A549 (cell line): ENCODE results near the gene SNAP25. TPM values are rescaled to one million over a fixed set of nuclear protein-coding genes. Genes with fewer than 3 reads are reported as not detected.
A peak's percentile ranks its signal among the peaks of the same experiment; 100 is the strongest.

Experiments
- ATAC-seq, 2 experiments: fragments of 200-7000 bp in 1 of 2; fragments of >200 bp in 1 of 2; cut with Nextera tagmentation in 1 of 2; cut with Tn5 transposase in 1 of 2; 3 replicates each; pipeline versions ENCODE4 v1.8.0 to v1.9.1; 2018 to 2020; ENCODE audit warnings: mild to moderate bottlenecking in 1 of 2, moderate library complexity in 1 of 2
- CTCF ChIA-PET: fragments of 300-600 bp; sonication (Branson Sonifier 250); formaldehyde crosslinking; extraction: SDS; loops from one replicate; lab custom pipeline; 2021; ENCODE audit warnings: antibody characterized with exemption, inconsistent platforms; lab: Yijun Ruan, JAX
- POLR2A ChIA-PET: fragments of 350-600 bp; formaldehyde crosslinking; extraction: SDS; loops from one replicate; lab custom pipeline; 2021; ENCODE audit warnings: antibody characterized with exemption, inconsistent platforms; lab: Yijun Ruan, JAX
- DNase-seq, 2 experiments: peaks; one replicate each; pipeline versions ENCODE4 v3.0.0 to v3.0.0-alpha.2; 2011 to 2016; ENCODE audit warnings: low read depth in 1 of 2, low spot score in 1 of 2
- FAIRE-seq: peaks from 2 replicates; lab custom pipeline; 2011; peaks lifted over from hg19 to GRCh38; lab: Jason Lieb, UNC
- H3K27ac ChIP-seq, 2 experiments: fragments of >200 bp; sonication (Bioruptor Twin); formaldehyde crosslinking; 3 replicates each; pipeline ENCODE4 v1.5.1; 2016 to 2017
- H3K4me1 ChIP-seq: fragments of >200 bp; sonication (Bioruptor Twin); formaldehyde crosslinking; 3 replicates; pipeline ENCODE4 v1.6.1; 2016
- H3K4me2 ChIP-seq: fragments of >200 bp; sonication (Bioruptor Twin); formaldehyde crosslinking; 3 replicates; pipeline ENCODE4 v1.6.1; 2016
- H3K4me3 ChIP-seq: fragments of >200 bp; sonication (Bioruptor Twin); formaldehyde crosslinking; 3 replicates; pipeline ENCODE4 v1.5.1; 2016
- H3K9me3 ChIP-seq: fragments of >200 bp; sonication (Bioruptor Twin); formaldehyde crosslinking; 3 replicates; pipeline ENCODE4 v1.6.1; 2016
- BHLHE40 ChIP-seq: IDR thresholded peaks from 2 replicates; pipeline ENCODE4 v1.6.1; 2012; ENCODE audit warnings: low read depth, low read length, inconsistent platforms
- CEBPB ChIP-seq, 2 experiments: fragments of >200 bp in 1 of 2; sonication (Bioruptor Twin) in 1 of 2; formaldehyde crosslinking in 1 of 2; IDR thresholded peaks; 2 replicates each; pipeline ENCODE4 v1.6.1; 2012 to 2016
- CHD4 ChIP-seq: fragments of 200-600 bp; sonication (generic); IDR thresholded peaks from 2 replicates; pipeline ENCODE4 v1.6.1; 2016; ENCODE audit warnings: antibody characterized with exemption, mild to moderate bottlenecking, borderline replicate concordance
- EHMT2 ChIP-seq: fragments of 200-600 bp; sonication (generic); IDR thresholded peaks from 2 replicates; pipeline ENCODE4 v1.6.1; 2016; ENCODE audit warnings: antibody characterized with exemption, low read depth, mild to moderate bottlenecking, moderate library complexity
- ELK1 ChIP-seq: fragments of 150-350 bp; IDR thresholded peaks from 2 replicates; pipeline ENCODE4 v1.6.1; 2014; ENCODE audit warnings: low read depth, mild to moderate bottlenecking, low read length
- ESRRA ChIP-seq: fragments of 150-350 bp; IDR thresholded peaks from 2 replicates; pipeline ENCODE4 v1.6.1; 2014; ENCODE audit warnings: mild to moderate bottlenecking, low read length, borderline replicate concordance
- FOXS1 ChIP-seq: fragments of 250-450 bp; sonication (Bioruptor Pico); IDR thresholded peaks from 2 replicates; pipeline ENCODE4 v1.5.0; 2020; ENCODE audit warnings: mild to moderate bottlenecking, moderate library complexity
- GATA3 ChIP-seq: IDR thresholded peaks from 2 replicates; pipeline ENCODE4 v1.6.1; 2012; ENCODE audit warnings: borderline replicate concordance
- HOXB13 ChIP-seq: fragments of 250-450 bp; sonication (Bioruptor Pico); IDR thresholded peaks from 2 replicates; pipeline ENCODE4 v1.5.0; 2020; ENCODE audit warnings: low read depth, mild to moderate bottlenecking, moderate library complexity
- JUNB ChIP-seq: fragments of >200 bp; sonication (Bioruptor Twin); formaldehyde crosslinking; IDR thresholded peaks from 2 replicates; pipeline ENCODE4 v1.6.1; 2016
- MAX ChIP-seq: IDR thresholded peaks from 2 replicates; pipeline ENCODE4 v1.6.1; 2012
- MYC ChIP-seq: IDR thresholded peaks from 2 replicates; pipeline ENCODE4 v1.6.1; 2012; ENCODE audit warnings: mild to moderate bottlenecking, inconsistent platforms, low read length, improper control_type of control experiment, borderline replicate concordance
- PHF8 ChIP-seq: fragments of 200-600 bp; sonication (generic); IDR thresholded peaks from 2 replicates; pipeline ENCODE4 v1.6.1; 2016; ENCODE audit warnings: low read depth, mild to moderate bottlenecking, antibody characterized with exemption, moderate library complexity, borderline replicate concordance
- POLR2A ChIP-seq: IDR thresholded peaks from 2 replicates; pipeline ENCODE4 v1.6.1; 2012; ENCODE audit warnings: mild to moderate bottlenecking, low read length
- RNF2 ChIP-seq: fragments of 200-600 bp; sonication (generic); IDR thresholded peaks from 2 replicates; pipeline ENCODE4 v1.6.1; 2016; ENCODE audit warnings: low read depth, mild to moderate bottlenecking, antibody characterized with exemption, moderate library complexity, borderline replicate concordance
- SMC3 ChIP-seq: fragments of >200 bp; sonication (Bioruptor Twin); formaldehyde crosslinking; IDR thresholded peaks from 3 replicates; pipeline ENCODE4 v1.6.1; 2018; ENCODE audit warnings: inconsistent platforms
- TFCP2L1 ChIP-seq: fragments of 250-450 bp; sonication (Bioruptor Pico); IDR thresholded peaks from 2 replicates; pipeline ENCODE4 v1.5.0; 2021; ENCODE audit warnings: mild to moderate bottlenecking
- TP53 ChIP-seq: fragments of 250-450 bp; sonication (Bioruptor Pico); IDR thresholded peaks from 2 replicates; pipeline ENCODE4 v1.5.0; 2021; ENCODE audit warnings: mild to moderate bottlenecking, moderate library complexity
- USF2 ChIP-seq: fragments of 450-650 bp; IDR thresholded peaks from 2 replicates; pipeline ENCODE4 v1.6.1; 2014; ENCODE audit warnings: antibody characterized with exemption
- ZC3H11A ChIP-seq: fragments of 450-650 bp; IDR thresholded peaks from 2 replicates; pipeline ENCODE4 v1.6.1; 2014; ENCODE audit warnings: antibody characterized with exemption, mild to moderate bottlenecking
- ZFP36 ChIP-seq: fragments of 450-650 bp; IDR thresholded peaks from 2 replicates; pipeline ENCODE4 v1.6.1; 2014; ENCODE audit warnings: borderline replicate concordance; ENCODE audit not compliant: partially characterized antibody
- ZNF302 ChIP-seq: fragments of 250-450 bp; sonication (Bioruptor Pico); IDR thresholded peaks from 2 replicates; pipeline ENCODE4 v1.9.0; 2021; ENCODE audit warnings: inconsistent platforms, mild to moderate bottlenecking, moderate library complexity
- WGBS: methylation state at CpG from one replicate; pipeline ENCODE4 v1.1.6; 2017; ENCODE audit errors: missing lambda C conversion rate; 5-methylcytosine and 5-hydroxymethylcytosine counted together
- polyA plus RNA-seq, 4 experiments: library from polyadenylated mRNA; depleted of rRNA in 3 of 4; stranded (reverse); fragments of >200 nt; fragmentation: RNase III in 1 of 4; extraction: RNeasy Plus Mini Kit Qiagen cat#74134 plus additional on column Dnase treatment in 1 of 4; gene quantifications; 2 replicates in 3 of 4; 3 replicates in 1 of 4; pipeline ENCODE4 v1.2.3, GENCODE V29; 2011 to 2017
- TF ChIP-seq, protein P1 (sequence below): IDR thresholded peaks from 2 replicates; pipeline ENCODE4 v1.6.1; 2012; ENCODE audit warnings: low read depth, borderline replicate concordance
- TF ChIP-seq, protein P2 (sequence below): fragments of 200-600 bp; sonication (generic); IDR thresholded peaks from 2 replicates; pipeline ENCODE4 v1.6.1; 2016; ENCODE audit warnings: antibody characterized with exemption, mild to moderate bottlenecking, moderate library complexity
- TF ChIP-seq, protein P3 (sequence below): IDR thresholded peaks from 2 replicates; pipeline ENCODE4 v1.6.1; 2012

Gene SNAP25
- polyA plus RNA-seq, 2 of the 4 experiments (the other 2 are of a cell fraction) = 39.6 to 53.6 TPM

GRCh38 chr20:10253780-10254179, 35.1 kb downstream of the SNAP25 start:
- DNase-seq = no peak
- H3K4me1 ChIP-seq = peaks cover 48% of the 10 kb centered on the region
- no peak for ATAC-seq
- FAIRE-seq = no peak
- POLR2A ChIA-PET = no interaction called here
- CTCF ChIA-PET = interaction anchor here (1.2 to 3.6 kb wide), 6 partner anchors 9 to 275 kb away, joined by 3 to 15 read pairs (median 5); no protein-coding TSS in a partner anchor
- no peak overlapping the region for H3K4me3 ChIP-seq
- 92% methylated on average over 3 of the region's 3 CpGs for WGBS
- H3K4me2 ChIP-seq = no peak overlapping the region
- H3K9me3 ChIP-seq = no peaks in the 10 kb centered on the region
- peak overlapping the region; percentile 78 to 89 for H3K27ac ChIP-seq
- no peak for TF ChIP-seq ESRRA
- TF ChIP-seq, protein P1, sequence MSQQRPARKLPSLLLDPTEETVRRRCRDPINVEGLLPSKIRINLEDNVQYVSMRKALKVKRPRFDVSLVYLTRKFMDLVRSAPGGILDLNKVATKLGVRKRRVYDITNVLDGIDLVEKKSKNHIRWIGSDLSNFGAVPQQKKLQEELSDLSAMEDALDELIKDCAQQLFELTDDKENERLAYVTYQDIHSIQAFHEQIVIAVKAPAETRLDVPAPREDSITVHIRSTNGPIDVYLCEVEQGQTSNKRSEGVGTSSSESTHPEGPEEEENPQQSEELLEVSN = no peak
- no peak for TF ChIP-seq ZNF302
- TF ChIP-seq JUNB = no peak
- no peak for TF ChIP-seq MAX
- TF ChIP-seq ZFP36 = no peak

DNA sequence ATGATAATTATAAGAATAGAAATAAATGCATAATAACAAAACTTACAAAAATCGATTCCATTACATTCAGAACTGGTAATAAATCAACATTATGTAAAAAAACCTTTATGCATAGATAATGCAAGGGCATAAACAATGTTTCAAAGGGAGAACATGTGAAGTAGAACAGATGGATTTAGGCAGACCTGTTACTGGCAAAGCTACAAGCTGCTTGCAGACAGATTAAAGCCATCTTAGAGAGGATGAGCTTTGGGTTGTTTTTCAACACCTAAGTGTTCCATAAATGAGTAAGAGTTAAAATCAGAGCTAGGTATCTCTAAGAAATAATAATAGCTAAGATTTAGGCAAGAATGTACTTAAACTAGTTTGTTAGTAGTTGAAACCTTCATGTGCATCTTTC, 37.2 kb downstream of the SNAP25 start:
- peak; percentile 85 for FAIRE-seq
- POLR2A ChIA-PET = interaction anchor here (1.0 kb wide), 1 partner anchor 179 kb away, joined by 3 read pairs; the partner anchor contains the start of gene SLX4IP

DNA sequence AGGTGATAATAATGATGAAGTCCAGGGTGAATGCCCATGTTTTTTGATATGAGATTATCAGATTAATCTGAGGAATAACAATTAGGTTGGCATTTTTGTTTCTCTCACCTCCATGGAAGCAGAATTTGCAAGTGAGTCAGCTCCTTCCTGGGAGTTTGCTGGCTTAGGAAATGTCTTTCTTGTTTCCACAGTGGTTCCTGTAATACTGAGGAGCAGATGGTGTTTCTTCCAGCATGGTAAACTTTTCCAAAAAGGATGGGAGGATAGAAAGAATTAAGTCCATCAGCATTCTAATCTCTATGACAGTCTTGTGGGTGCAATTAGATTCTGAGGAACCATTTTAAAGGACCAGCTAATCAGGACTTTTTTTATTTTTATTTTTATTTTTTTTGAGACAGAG, 40.5 kb downstream of the SNAP25 start:
- no peak overlapping the region for H3K4me3 ChIP-seq
- DNase-seq (no peak), FAIRE-seq (peak; percentile 76)
- peaks cover 49% of the 10 kb centered on the region for H3K4me1 ChIP-seq
- POLR2A ChIA-PET = interaction anchor here (0.6 to 1.0 kb wide), 2 partner anchors 171 to 259 kb away, joined by 3 to 4 read pairs; no protein-coding TSS in a partner anchor
- no peak overlapping the region for H3K4me2 ChIP-seq
- H3K27ac ChIP-seq = peak overlapping the region in 1 of 2 experiments; percentile 60; a peak in 5 of 6 replicates
- no peak for TF ChIP-seq POLR2A
- TF ChIP-seq, protein P2, sequence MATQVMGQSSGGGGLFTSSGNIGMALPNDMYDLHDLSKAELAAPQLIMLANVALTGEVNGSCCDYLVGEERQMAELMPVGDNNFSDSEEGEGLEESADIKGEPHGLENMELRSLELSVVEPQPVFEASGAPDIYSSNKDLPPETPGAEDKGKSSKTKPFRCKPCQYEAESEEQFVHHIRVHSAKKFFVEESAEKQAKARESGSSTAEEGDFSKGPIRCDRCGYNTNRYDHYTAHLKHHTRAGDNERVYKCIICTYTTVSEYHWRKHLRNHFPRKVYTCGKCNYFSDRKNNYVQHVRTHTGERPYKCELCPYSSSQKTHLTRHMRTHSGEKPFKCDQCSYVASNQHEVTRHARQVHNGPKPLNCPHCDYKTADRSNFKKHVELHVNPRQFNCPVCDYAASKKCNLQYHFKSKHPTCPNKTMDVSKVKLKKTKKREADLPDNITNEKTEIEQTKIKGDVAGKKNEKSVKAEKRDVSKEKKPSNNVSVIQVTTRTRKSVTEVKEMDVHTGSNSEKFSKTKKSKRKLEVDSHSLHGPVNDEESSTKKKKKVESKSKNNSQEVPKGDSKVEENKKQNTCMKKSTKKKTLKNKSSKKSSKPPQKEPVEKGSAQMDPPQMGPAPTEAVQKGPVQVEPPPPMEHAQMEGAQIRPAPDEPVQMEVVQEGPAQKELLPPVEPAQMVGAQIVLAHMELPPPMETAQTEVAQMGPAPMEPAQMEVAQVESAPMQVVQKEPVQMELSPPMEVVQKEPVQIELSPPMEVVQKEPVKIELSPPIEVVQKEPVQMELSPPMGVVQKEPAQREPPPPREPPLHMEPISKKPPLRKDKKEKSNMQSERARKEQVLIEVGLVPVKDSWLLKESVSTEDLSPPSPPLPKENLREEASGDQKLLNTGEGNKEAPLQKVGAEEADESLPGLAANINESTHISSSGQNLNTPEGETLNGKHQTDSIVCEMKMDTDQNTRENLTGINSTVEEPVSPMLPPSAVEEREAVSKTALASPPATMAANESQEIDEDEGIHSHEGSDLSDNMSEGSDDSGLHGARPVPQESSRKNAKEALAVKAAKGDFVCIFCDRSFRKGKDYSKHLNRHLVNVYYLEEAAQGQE = no peak
- TF ChIP-seq FOXS1 (CRISPR knock-in tag) = no peak
- no peak for TF ChIP-seq ELK1
- no peak for TF ChIP-seq JUNB
- no peak for TF ChIP-seq RNF2
- no peak for TF ChIP-seq EHMT2
- TF ChIP-seq PHF8 = no peak
- no peak for TF ChIP-seq MYC
- TF ChIP-seq BHLHE40 = no peak
- TF ChIP-seq MAX = no peak
- TF ChIP-seq GATA3 = no peak
- no peak for TF ChIP-seq USF2
- TF ChIP-seq HOXB13 (CRISPR knock-in tag) = no peak
- TF ChIP-seq, all 56 proteins: peak for 0
- no peak for ATAC-seq
- no peaks in the 10 kb centered on the region for H3K9me3 ChIP-seq
- CTCF ChIA-PET = interaction anchor here (0.9 kb wide), 1 partner anchor 167 kb away, joined by 4 read pairs; no protein-coding TSS in a partner anchor

More for the DNA sequence above, 37.2 kb downstream of the SNAP25 start:
- peaks cover 48% of the 10 kb centered on the region for H3K4me1 ChIP-seq
- peak overlapping the region in 1 of 2 experiments; percentile 61; a peak in 4 of 6 replicates for H3K27ac ChIP-seq
- CTCF ChIA-PET = interaction anchor here (1.2 to 3.7 kb wide), 3 partner anchors 15 to 277 kb away, joined by 3 to 17 read pairs (median 9); no protein-coding TSS in a partner anchor
- H3K9me3 ChIP-seq = no peaks in the 10 kb centered on the region
- ATAC-seq (no peak), DNase-seq (no peak)
- no peak overlapping the region for H3K4me3 ChIP-seq
- WGBS = 15% methylated on average over 1 of the region's 1 CpG
- no peak overlapping the region for H3K4me2 ChIP-seq
- TF ChIP-seq USF2 (no peak), TP53 (CRISPR knock-in tag) (no peak), CHD4 (no peak), JUNB (no peak), CEBPB (IDR thresholded peaks at IDR 0.05) (no peak), ZC3H11A (no peak), TFCP2L1 (CRISPR knock-in tag) (no peak), SMC3 (no peak), RNF2 (no peak)
- TF ChIP-seq, protein P3, sequence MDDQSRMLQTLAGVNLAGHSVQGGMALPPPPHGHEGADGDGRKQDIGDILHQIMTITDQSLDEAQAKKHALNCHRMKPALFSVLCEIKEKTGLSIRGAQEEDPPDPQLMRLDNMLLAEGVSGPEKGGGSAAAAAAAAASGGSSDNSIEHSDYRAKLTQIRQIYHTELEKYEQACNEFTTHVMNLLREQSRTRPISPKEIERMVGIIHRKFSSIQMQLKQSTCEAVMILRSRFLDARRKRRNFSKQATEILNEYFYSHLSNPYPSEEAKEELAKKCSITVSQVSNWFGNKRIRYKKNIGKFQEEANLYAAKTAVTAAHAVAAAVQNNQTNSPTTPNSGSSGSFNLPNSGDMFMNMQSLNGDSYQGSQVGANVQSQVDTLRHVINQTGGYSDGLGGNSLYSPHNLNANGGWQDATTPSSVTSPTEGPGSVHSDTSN = no peak
